Measurements from ENCODE around the gene WASF1.

Gene WASF1

GRCh38 chr6:110114004-110114403, 65.5 kb downstream of the WASF1 start:
- H3K9ac ChIP-seq (ENCODE audit: low read length) = no peak overlapping the region
- H3K27me3 ChIP-seq (ENCODE audit: control insufficient read depth, insufficient read depth, low read length) = no peaks in the 10 kb centered on the region
- no peak overlapping the region for H3K27ac ChIP-seq (ENCODE audit: low read depth, low read length)

GRCh38 chr6:110105296-110105695, 74.2 kb downstream of the WASF1 start:
- Histone ChIP-seq H3K4me3 (ENCODE audit: low read depth, low read length) (no peak overlapping the region), H3K4me1 (ENCODE audit: control insufficient read depth, insufficient read depth, low read length) (peaks cover 5% of the 10 kb centered on the region; the same call in 1 of the 2 replicates), H3K27me3 (ENCODE audit: control insufficient read depth, insufficient read depth, low read length) (no peaks in the 10 kb centered on the region), H3K9ac (ENCODE audit: low read length) (no peak overlapping the region), H3K27ac (ENCODE audit: low read depth, low read length) (no peak overlapping the region), H3K36me3 (ENCODE audit: control insufficient read depth, insufficient read depth, low read length) (peaks cover 23% of the 10 kb centered on the region), H3K9me3 (ENCODE audit: control insufficient read depth, insufficient read depth, low read depth, low read length) (no peaks in the 10 kb centered on the region)

More at GRCh38 chr6:110114004-110114403, 65.5 kb downstream of the WASF1 start:
- H3K4me3 ChIP-seq (ENCODE audit: low read depth, low read length) = no peak overlapping the region
- no peaks in the 10 kb centered on the region for H3K36me3 ChIP-seq (ENCODE audit: control insufficient read depth, insufficient read depth, low read length)
- H3K9me3 ChIP-seq (ENCODE audit: control insufficient read depth, insufficient read depth, low read depth, low read length) = no peaks in the 10 kb centered on the region
- H3K4me1 ChIP-seq (ENCODE audit: control insufficient read depth, insufficient read depth, low read length) = peaks cover 7% of the 10 kb centered on the region

GRCh38 chr6:110103260-110103659, 76.2 kb downstream of the WASF1 start:
- Histone ChIP-seq H3K9me3 (ENCODE audit: control insufficient read depth, insufficient read depth, low read depth, low read length) (no peaks in the 10 kb centered on the region), H3K36me3 (ENCODE audit: control insufficient read depth, insufficient read depth, low read length) (peaks cover 23% of the 10 kb centered on the region), H3K27ac (ENCODE audit: low read depth, low read length) (no peak overlapping the region)

GRCh38 chr6:110102411-110102810, 77.1 kb downstream of the WASF1 start:
- H3K4me3 ChIP-seq (ENCODE audit: low read depth, low read length) = no peak overlapping the region
- no peak overlapping the region for H3K27ac ChIP-seq (ENCODE audit: low read depth, low read length)
- H3K9ac ChIP-seq (ENCODE audit: low read length) = no peak overlapping the region
- H3K9me3 ChIP-seq (ENCODE audit: control insufficient read depth, insufficient read depth, low read depth, low read length) = no peaks in the 10 kb centered on the region
- H3K4me1 ChIP-seq (ENCODE audit: control insufficient read depth, insufficient read depth, low read length) = peaks cover 13% of the 10 kb centered on the region
- peaks cover 23% of the 10 kb centered on the region for H3K36me3 ChIP-seq (ENCODE audit: control insufficient read depth, insufficient read depth, low read length)
- no peaks in the 10 kb centered on the region for H3K27me3 ChIP-seq (ENCODE audit: control insufficient read depth, insufficient read depth, low read length)

More at GRCh38 chr6:110103260-110103659, 76.2 kb downstream of the WASF1 start:
- no peak overlapping the region for H3K4me3 ChIP-seq (ENCODE audit: low read depth, low read length)
- H3K9ac ChIP-seq (ENCODE audit: low read length) = no peak overlapping the region
- no peaks in the 10 kb centered on the region for H3K27me3 ChIP-seq (ENCODE audit: control insufficient read depth, insufficient read depth, low read length)
- H3K4me1 ChIP-seq (ENCODE audit: control insufficient read depth, insufficient read depth, low read length) = peaks cover 8% of the 10 kb centered on the region; the same call in 1 of the 2 replicates

- H3K9me3 ChIP-seq (ENCODE audit: control insufficient read depth, insufficient read depth, low read depth, low read length) = no peaks in the 10 kb centered on the region
- no peak overlapping the region for H3K9ac ChIP-seq (ENCODE audit: low read length)
- H3K27ac ChIP-seq (ENCODE audit: low read depth, low read length) = no peak overlapping the region
- no peak overlapping the region for H3K4me3 ChIP-seq (ENCODE audit: low read depth, low read length)
- H3K27me3 ChIP-seq (ENCODE audit: control insufficient read depth, insufficient read depth, low read length) = no peaks in the 10 kb centered on the region
- H3K36me3 ChIP-seq (ENCODE audit: control insufficient read depth, insufficient read depth, low read length) = peaks cover 22% of the 10 kb centered on the region
- H3K4me1 ChIP-seq (ENCODE audit: control insufficient read depth, insufficient read depth, low read length) = peaks cover 19% of the 10 kb centered on the region
These were observed 77.6 kb downstream of the WASF1 start for GRCh38 chr6:110101885-110102284.

- H3K36me3 ChIP-seq (ENCODE audit: control insufficient read depth, insufficient read depth, low read length) = peaks cover 13% of the 10 kb centered on the region
- H3K9me3 ChIP-seq (ENCODE audit: control insufficient read depth, insufficient read depth, low read depth, low read length) = no peaks in the 10 kb centered on the region
- no peaks in the 10 kb centered on the region for H3K27me3 ChIP-seq (ENCODE audit: control insufficient read depth, insufficient read depth, low read length)
- H3K27ac ChIP-seq (ENCODE audit: low read depth, low read length) = no peak overlapping the region
- H3K4me1 ChIP-seq (ENCODE audit: control insufficient read depth, insufficient read depth, low read length) = peaks cover 23% of the 10 kb centered on the region
- no peak overlapping the region for H3K4me3 ChIP-seq (ENCODE audit: low read depth, low read length)
- H3K9ac ChIP-seq (ENCODE audit: low read length) = no peak overlapping the region
These were observed 80.9 kb downstream of the WASF1 start for GRCh38 chr6:110098511-110099116.

GRCh38 chr6:110097443-110097842, 82.0 kb downstream of the WASF1 start:
- H3K27me3 ChIP-seq (ENCODE audit: control insufficient read depth, insufficient read depth, low read length) = no peaks in the 10 kb centered on the region
- no peak overlapping the region for H3K4me3 ChIP-seq (ENCODE audit: low read depth, low read length)
- peaks cover 23% of the 10 kb centered on the region for H3K4me1 ChIP-seq (ENCODE audit: control insufficient read depth, insufficient read depth, low read length)
- H3K9me3 ChIP-seq (ENCODE audit: control insufficient read depth, insufficient read depth, low read depth, low read length) = no peaks in the 10 kb centered on the region
- H3K36me3 ChIP-seq (ENCODE audit: control insufficient read depth, insufficient read depth, low read length) = peaks cover 10% of the 10 kb centered on the region
- H3K27ac ChIP-seq (ENCODE audit: low read depth, low read length) = no peak overlapping the region
- no peak overlapping the region for H3K9ac ChIP-seq (ENCODE audit: low read length)

GRCh38 chr6:110095935-110096334, 83.5 kb downstream of the WASF1 start:
- H3K4me1 ChIP-seq (ENCODE audit: control insufficient read depth, insufficient read depth, low read length) = peaks cover 18% of the 10 kb centered on the region
- H3K36me3 ChIP-seq (ENCODE audit: control insufficient read depth, insufficient read depth, low read length) = 0 out of 2 replicates have a peak, but pooled peaks cover 3% of the 10 kb centered on the region
- no peaks in the 10 kb centered on the region for H3K9me3 ChIP-seq (ENCODE audit: control insufficient read depth, insufficient read depth, low read depth, low read length)
- H3K27ac ChIP-seq (ENCODE audit: low read depth, low read length) = no peak overlapping the region
- no peaks in the 10 kb centered on the region for H3K27me3 ChIP-seq (ENCODE audit: control insufficient read depth, insufficient read depth, low read length)
- no peak overlapping the region for H3K9ac ChIP-seq (ENCODE audit: low read length)
- H3K4me3 ChIP-seq (ENCODE audit: low read depth, low read length) = no peak overlapping the region

- H3K27me3 ChIP-seq (ENCODE audit: control insufficient read depth, insufficient read depth, low read length) = no peaks in the 10 kb centered on the region
- no peaks in the 10 kb centered on the region for H3K36me3 ChIP-seq (ENCODE audit: control insufficient read depth, insufficient read depth, low read length)
- no peak overlapping the region for H3K27ac ChIP-seq (ENCODE audit: low read depth, low read length)
- no peaks in the 10 kb centered on the region for H3K9me3 ChIP-seq (ENCODE audit: control insufficient read depth, insufficient read depth, low read depth, low read length)
- H3K4me1 ChIP-seq (ENCODE audit: control insufficient read depth, insufficient read depth, low read length) = peaks cover 18% of the 10 kb centered on the region
- H3K4me3 ChIP-seq (ENCODE audit: low read depth, low read length) = no peak overlapping the region
- no peak overlapping the region for H3K9ac ChIP-seq (ENCODE audit: low read length)
These were observed 84.4 kb downstream of the WASF1 start for GRCh38 chr6:110095101-110095500.

GRCh38 chr6:110093981-110094380, 85.5 kb downstream of the WASF1 start:
- Histone ChIP-seq H3K9me3 (ENCODE audit: control insufficient read depth, insufficient read depth, low read depth, low read length) (peaks cover 3% of the 10 kb centered on the region; the same call in 1 of the 2 replicates), H3K36me3 (ENCODE audit: control insufficient read depth, insufficient read depth, low read length) (no peaks in the 10 kb centered on the region), H3K4me1 (ENCODE audit: control insufficient read depth, insufficient read depth, low read length) (peaks cover 18% of the 10 kb centered on the region), H3K4me3 (ENCODE audit: low read depth, low read length) (no peak overlapping the region), H3K27ac (ENCODE audit: low read depth, low read length) (no peak overlapping the region), H3K27me3 (ENCODE audit: control insufficient read depth, insufficient read depth, low read length) (no peaks in the 10 kb centered on the region), H3K9ac (ENCODE audit: low read length) (no peak overlapping the region)

- Histone ChIP-seq H3K4me1 (ENCODE audit: control insufficient read depth, insufficient read depth, low read length) (no peaks in the 10 kb centered on the region), H3K9me3 (ENCODE audit: control insufficient read depth, insufficient read depth, low read depth, low read length) (peaks cover 3% of the 10 kb centered on the region; the same call in 1 of the 2 replicates), H3K27me3 (ENCODE audit: control insufficient read depth, insufficient read depth, low read length) (no peaks in the 10 kb centered on the region), H3K9ac (ENCODE audit: low read length) (no peak overlapping the region), H3K27ac (ENCODE audit: low read depth, low read length) (no peak overlapping the region), H3K36me3 (ENCODE audit: control insufficient read depth, insufficient read depth, low read length) (no peaks in the 10 kb centered on the region), H3K4me3 (ENCODE audit: low read depth, low read length) (no peak overlapping the region)
These were observed 88.6 kb downstream of the WASF1 start for GRCh38 chr6:110090876-110091275.
